COLO829 (cell line): ENCODE data around the gene PAQR4.

ENCODE experiments used
- DNase-seq: peaks from one replicate; pipeline ENCODE4 v3.0.0; 2012; ENCODE audit warnings: low spot score

Gene PAQR4

GRCh38 chr16:2981177-2981898, 12.2 kb downstream of the PAQR4 start:
- DNase-seq, result no peak

- DNase-seq, result no peak
Observed at GRCh38 chr16:2981899-2982250, 12.7 kb downstream of the PAQR4 start.

- no peak for DNase-seq
Observed at GRCh38 chr16:2982402-2982801, 13.3 kb downstream of the PAQR4 start.

- DNase-seq, result peak; percentile 87
Observed at GRCh38 chr16:2983706-2984136, 14.6 kb downstream of the PAQR4 start.

- no peak for DNase-seq
Observed at GRCh38 chr16:2985462-2985861, 16.3 kb downstream of the PAQR4 start.

GRCh38 chr16:2985893-2986355, 16.8 kb downstream of the PAQR4 start:
- no peak for DNase-seq

- DNase-seq, result no peak
Observed at GRCh38 chr16:2986623-2987188, 17.6 kb downstream of the PAQR4 start.

GRCh38 chr16:2987286-2987685, 18.1 kb downstream of the PAQR4 start:
- no peak for DNase-seq

GRCh38 chr16:2987833-2988232, 18.7 kb downstream of the PAQR4 start:
- no peak for DNase-seq

GRCh38 chr16:2988590-2989099, 19.5 kb downstream of the PAQR4 start:
- no peak for DNase-seq

- no peak for DNase-seq
Observed at GRCh38 chr16:2990891-2991290, 21.7 kb downstream of the PAQR4 start.

GRCh38 chr16:2991566-2992261, 22.6 kb downstream of the PAQR4 start:
- DNase-seq, result no peak

- no peak for DNase-seq
Observed at GRCh38 chr16:2992383-2993081, 23.4 kb downstream of the PAQR4 start.

- DNase-seq, result no peak
Observed at GRCh38 chr16:2996298-2996697, 27.1 kb downstream of the PAQR4 start.

- no peak for DNase-seq
Observed at GRCh38 chr16:2999929-3000328, 30.8 kb downstream of the PAQR4 start.

GRCh38 chr16:3000540-3000939, 31.4 kb downstream of the PAQR4 start:
- no peak for DNase-seq

GRCh38 chr16:3001316-3001715, 32.2 kb downstream of the PAQR4 start:
- DNase-seq, result no peak

GRCh38 chr16:3003582-3004270, 34.6 kb downstream of the PAQR4 start:
- DNase-seq, result peak; percentile 95

GRCh38 chr16:3004319-3004718, 35.2 kb downstream of the PAQR4 start:
- DNase-seq, result no peak

- no peak for DNase-seq
Observed at GRCh38 chr16:3004781-3005284, 35.7 kb downstream of the PAQR4 start.

GRCh38 chr16:3007059-3007956, 38.2 kb downstream of the PAQR4 start:
- DNase-seq, result no peak
